ENCODE measurements around the gene GMIP. TPM values are rescaled to one million over a fixed set of nuclear protein-coding genes. Genes with fewer than 3 reads are reported as not detected.

GMIP gene
- total and polyA plus RNA-seq, 2 donors (not counting 3 experiments of a cell fraction or from before 2014, with no cell fraction given) = 7.8 to 19.8 TPM

GRCh38 chr19:19626516-19627472 lies 16.7 kb downstream of the GMIP start:
- no peak for TF ChIP-seq POLR2A (IDR thresholded peaks at IDR 0.05; ENCODE audit: low read depth, low read length)
- no peak for TF ChIP-seq FOS (IDR thresholded peaks at IDR 0.05; ENCODE audit: borderline replicate concordance, insufficient read depth, low read length)
- no peak for TF ChIP-seq POLR2AphosphoS5 (IDR thresholded peaks at IDR 0.05; ENCODE audit: insufficient read depth, low read depth, low read length)
- no peak for TF ChIP-seq EZH2 (IDR thresholded peaks at IDR 0.05; ENCODE audit: borderline replicate concordance, low read depth, low read length, severe bottlenecking)
- TF ChIP-seq, protein P1, sequence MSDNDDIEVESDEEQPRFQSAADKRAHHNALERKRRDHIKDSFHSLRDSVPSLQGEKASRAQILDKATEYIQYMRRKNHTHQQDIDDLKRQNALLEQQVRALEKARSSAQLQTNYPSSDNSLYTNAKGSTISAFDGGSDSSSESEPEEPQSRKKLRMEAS (IDR thresholded peaks at IDR 0.05; ENCODE audit: insufficient read depth, insufficient read length) = no peak
- no peak for TF ChIP-seq JUN (IDR thresholded peaks at IDR 0.05; ENCODE audit: borderline replicate concordance, insufficient read depth, insufficient read length, low read depth)
- TF ChIP-seq, protein P2, sequence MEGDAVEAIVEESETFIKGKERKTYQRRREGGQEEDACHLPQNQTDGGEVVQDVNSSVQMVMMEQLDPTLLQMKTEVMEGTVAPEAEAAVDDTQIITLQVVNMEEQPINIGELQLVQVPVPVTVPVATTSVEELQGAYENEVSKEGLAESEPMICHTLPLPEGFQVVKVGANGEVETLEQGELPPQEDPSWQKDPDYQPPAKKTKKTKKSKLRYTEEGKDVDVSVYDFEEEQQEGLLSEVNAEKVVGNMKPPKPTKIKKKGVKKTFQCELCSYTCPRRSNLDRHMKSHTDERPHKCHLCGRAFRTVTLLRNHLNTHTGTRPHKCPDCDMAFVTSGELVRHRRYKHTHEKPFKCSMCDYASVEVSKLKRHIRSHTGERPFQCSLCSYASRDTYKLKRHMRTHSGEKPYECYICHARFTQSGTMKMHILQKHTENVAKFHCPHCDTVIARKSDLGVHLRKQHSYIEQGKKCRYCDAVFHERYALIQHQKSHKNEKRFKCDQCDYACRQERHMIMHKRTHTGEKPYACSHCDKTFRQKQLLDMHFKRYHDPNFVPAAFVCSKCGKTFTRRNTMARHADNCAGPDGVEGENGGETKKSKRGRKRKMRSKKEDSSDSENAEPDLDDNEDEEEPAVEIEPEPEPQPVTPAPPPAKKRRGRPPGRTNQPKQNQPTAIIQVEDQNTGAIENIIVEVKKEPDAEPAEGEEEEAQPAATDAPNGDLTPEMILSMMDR (IDR thresholded peaks at IDR 0.05; ENCODE audit: extremely low read depth in 1 of 2, insufficient read depth in 1 of 2, low read depth in 1 of 2, low read length in 2 of 2) = no peak
- no peak for TF ChIP-seq MYC (IDR thresholded peaks at IDR 0.05; ENCODE audit: low read depth, low read length)
- no peak for TF ChIP-seq GATA2 (IDR thresholded peaks at IDR 0.05; ENCODE audit: insufficient read depth, insufficient read length, low read depth, low read length)
- Histone ChIP-seq H3K9me1 (replicated peaks; ENCODE audit: control insufficient read depth, extremely low read depth, insufficient read depth, low read length) (no peaks in the 10 kb centered on the region), H2AFZ (ENCODE audit: low read depth, low read length) (no peak overlapping the region), H3K4me3 (replicated peaks in 1 of 3; ENCODE audit: insufficient read depth in 1 of 3, low read depth in 1 of 3, low read length in 3 of 3) (no peak overlapping the region), H3K9me3 (replicated peaks; ENCODE audit: control insufficient read depth, insufficient read depth, low read length) (no peaks in the 10 kb centered on the region), H3K36me3 (ENCODE audit: control insufficient read depth in 2 of 2, extremely low read depth in 1 of 2, insufficient read depth in 2 of 2, low read length in 2 of 2) (no peaks in the 10 kb centered on the region), H3K27me3 (ENCODE audit: control insufficient read depth in 2 of 2, insufficient read depth in 2 of 2, low read length in 2 of 2) (peaks cover 0 to 6% of the 10 kb centered on the region in 2 experiments), H3K4me1 (ENCODE audit: control insufficient read depth, extremely low read depth, insufficient read depth, low read length) (no peaks in the 10 kb centered on the region), H4K20me1 (replicated peaks; ENCODE audit: control insufficient read depth, extremely low read depth, insufficient read depth, low read length) (no peaks in the 10 kb centered on the region), H3K27ac (ENCODE audit: insufficient read depth, low read depth, low read length) (no peak overlapping the region), H3K9ac (replicated peaks; ENCODE audit: extremely low read depth, insufficient read depth, low read length) (no peak overlapping the region), H3K79me2 (ENCODE audit: control insufficient read depth, insufficient read depth, low read length) (no peaks in the 10 kb centered on the region), H3K4me2 (ENCODE audit: insufficient read depth, low read length) (no peak overlapping the region)
- intact Hi-C loops (cut with micrococcal nuclease) = no loop called here
- ChIA-PET CTCF (interaction anchor here (1.2 kb wide), 1 partner anchor 72 kb away, joined by 3 read pairs; no protein-coding TSS in a partner anchor), POLR2A (no interaction called here)
- dilution Hi-C loops (cut with MboI; ENCODE audit: extremely low pct_ligation_motif_present, low sequenced_read_pairs) = no loop called here
- no peak for DNase-seq (ENCODE audit: low read depth, low spot score)
- no TSS peak for BruUV-seq (replicated peaks)
- no peak for FAIRE-seq

Data from endothelial cell of umbilical vein (primary cell).